Measurements from ENCODE around the gene GLIS1. TPM values are rescaled to one million over a fixed set of nuclear protein-coding genes. Genes with fewer than 3 reads are reported as not detected.

GLIS1 gene
- total and polyA plus RNA-seq, 11 donors = 0.06 to 0.35 (median 0.13) TPM; not detected in 6

DNA sequence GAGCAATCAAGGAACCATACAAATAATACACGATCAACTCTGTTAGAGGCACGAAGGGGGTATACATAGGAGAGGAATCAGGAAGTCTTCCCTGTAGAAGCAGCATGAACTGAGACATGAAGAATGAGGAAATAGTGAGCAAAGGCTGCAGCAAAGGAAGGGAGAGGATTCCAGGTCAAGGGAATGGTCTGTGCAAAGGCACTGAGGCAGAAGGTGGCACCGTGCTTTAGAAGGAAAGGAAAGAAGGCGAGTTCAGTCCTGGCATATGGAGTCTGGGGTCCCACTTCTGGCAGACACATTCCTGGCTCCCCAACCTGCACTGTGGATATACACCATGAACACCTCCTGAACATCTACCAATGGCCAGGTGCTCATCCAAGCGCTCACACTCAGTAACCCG is 56.1 kb downstream of the GLIS1 start:
- Histone ChIP-seq H3K4me3 (no peak overlapping the region), H3K36me3 (no peaks in the 10 kb centered on the region), H3K27me3 (peaks cover 3 to 83% (median 18%) of the 10 kb centered on the region in 9 donors), H3K4me1 (peaks cover 0 to 22% (median 0%) of the 10 kb centered on the region in 12 donors), H3K9me3 (no peaks in the 10 kb centered on the region), H3K27ac (no peak overlapping the region)
- no peak for ATAC-seq
- no peak for DNase-seq
- intact Hi-C loops (cut with DNase I) = loop anchor here in 8 of 10 donors (5.0 to 10.0 kb wide), 3 partner anchors 196 to 201 kb away; no protein-coding TSS in a partner anchor
- 87 to 90% (median 88%) methylated on average over 4 to 6 of the region's 6 CpGs for WGBS, 4 donors
- TF ChIP-seq, protein P1, sequence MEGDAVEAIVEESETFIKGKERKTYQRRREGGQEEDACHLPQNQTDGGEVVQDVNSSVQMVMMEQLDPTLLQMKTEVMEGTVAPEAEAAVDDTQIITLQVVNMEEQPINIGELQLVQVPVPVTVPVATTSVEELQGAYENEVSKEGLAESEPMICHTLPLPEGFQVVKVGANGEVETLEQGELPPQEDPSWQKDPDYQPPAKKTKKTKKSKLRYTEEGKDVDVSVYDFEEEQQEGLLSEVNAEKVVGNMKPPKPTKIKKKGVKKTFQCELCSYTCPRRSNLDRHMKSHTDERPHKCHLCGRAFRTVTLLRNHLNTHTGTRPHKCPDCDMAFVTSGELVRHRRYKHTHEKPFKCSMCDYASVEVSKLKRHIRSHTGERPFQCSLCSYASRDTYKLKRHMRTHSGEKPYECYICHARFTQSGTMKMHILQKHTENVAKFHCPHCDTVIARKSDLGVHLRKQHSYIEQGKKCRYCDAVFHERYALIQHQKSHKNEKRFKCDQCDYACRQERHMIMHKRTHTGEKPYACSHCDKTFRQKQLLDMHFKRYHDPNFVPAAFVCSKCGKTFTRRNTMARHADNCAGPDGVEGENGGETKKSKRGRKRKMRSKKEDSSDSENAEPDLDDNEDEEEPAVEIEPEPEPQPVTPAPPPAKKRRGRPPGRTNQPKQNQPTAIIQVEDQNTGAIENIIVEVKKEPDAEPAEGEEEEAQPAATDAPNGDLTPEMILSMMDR (IDR thresholded peaks at IDR 0.05) = no peak
- no peak for TF ChIP-seq POLR2A (IDR thresholded peaks at IDR 0.05)

DNA sequence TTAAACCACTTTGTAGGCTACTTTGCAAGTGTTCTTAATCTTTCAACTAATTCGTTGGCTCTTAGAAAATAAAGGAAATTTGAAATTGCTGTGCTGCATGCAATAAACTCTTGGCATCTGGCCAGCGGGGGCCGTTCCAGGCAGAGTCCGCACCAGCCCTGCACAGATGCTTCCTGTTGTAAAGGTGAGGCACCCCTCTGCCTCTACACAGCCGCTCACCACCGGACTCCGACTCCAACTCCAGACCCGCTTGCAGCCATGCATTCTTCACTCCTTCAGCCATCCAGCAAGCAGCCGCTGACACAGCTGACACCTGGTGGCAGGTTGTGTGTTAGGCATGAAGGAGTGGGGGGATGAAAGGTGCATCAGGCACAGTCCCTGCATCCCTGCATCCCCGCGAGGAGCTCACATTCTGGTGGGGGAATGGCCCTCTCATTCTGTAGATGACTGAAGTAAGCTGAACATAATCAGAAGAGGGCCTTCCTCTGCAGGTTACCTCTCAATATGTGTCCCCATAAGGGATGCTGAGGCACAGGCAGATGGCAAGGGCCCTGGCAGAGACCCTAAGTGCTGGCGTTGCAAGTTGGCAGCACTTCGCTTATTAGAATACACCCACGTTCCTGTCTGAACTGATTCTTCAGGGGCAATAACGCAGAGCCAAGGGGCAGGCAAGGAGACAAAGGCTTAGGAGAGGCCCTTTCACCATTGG is 56.8 kb downstream of the GLIS1 start:
- TF ChIP-seq POLR2A (IDR thresholded peaks at IDR 0.05) = no peak
- TF ChIP-seq, protein P1 (IDR thresholded peaks at IDR 0.05) = peak in 8 of 12 donors; percentile 12 to 34 (median 25)
- Histone ChIP-seq H3K36me3 (no peaks in the 10 kb centered on the region), H3K27me3 (peaks cover 0 to 76% (median 14%) of the 10 kb centered on the region in 9 donors), H3K4me1 (peaks cover 0 to 22% (median 0%) of the 10 kb centered on the region in 12 donors), H3K9me3 (no peaks in the 10 kb centered on the region), H3K27ac (no peak overlapping the region), H3K4me3 (no peak overlapping the region)
- ATAC-seq = peak in 1 of 4 donors; percentile 31
- intact Hi-C loops (cut with DNase I) = loop anchor here in 8 of 10 donors (5.0 to 10.0 kb wide), 3 partner anchors 195 to 200 kb away; no protein-coding TSS in a partner anchor
- peak in 3 of 5 donors; percentile 24 to 41 (median 40) for DNase-seq
- WGBS, 4 donors = 20 to 31% (median 24%) methylated on average over 15 of the region's 15 CpGs

DNA sequence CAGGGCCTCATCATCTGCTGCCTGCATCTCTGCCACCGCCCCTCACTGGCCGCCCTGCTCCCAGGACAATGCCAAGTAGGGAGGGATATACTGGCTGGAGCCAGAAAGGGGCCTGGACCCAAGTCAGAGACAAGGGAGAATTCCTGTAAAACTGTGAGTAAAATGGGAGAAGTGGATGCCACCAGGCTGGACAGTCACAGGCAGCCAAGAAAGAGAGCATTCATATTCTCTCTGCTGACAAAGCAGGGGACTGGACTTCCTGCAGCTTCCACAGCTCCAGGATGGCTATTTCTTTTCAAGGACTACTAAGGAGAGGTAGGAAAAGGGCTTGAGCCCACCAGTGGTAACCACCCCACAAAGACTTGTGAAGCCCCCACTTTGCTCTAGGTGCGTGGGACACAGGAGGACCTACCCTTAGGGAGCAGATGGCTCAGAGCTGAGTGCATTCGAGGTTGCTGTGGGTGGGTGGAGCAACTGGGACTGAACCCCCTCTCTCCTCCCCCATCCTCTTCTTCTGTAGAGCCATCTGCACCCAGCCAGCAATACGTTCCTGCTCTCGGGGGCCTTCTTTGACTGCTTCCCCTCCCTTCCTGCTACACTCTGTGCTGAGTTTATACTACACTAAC is 57.5 kb downstream of the GLIS1 start:
- WGBS, 4 donors = 55 to 65% (median 59%) methylated on average over 6 of the region's 6 CpGs
- H3K27me3 ChIP-seq = peaks cover 0 to 69% (median 9%) of the 10 kb centered on the region in 9 donors

More for the DNA sequence above, 57.5 kb downstream of the GLIS1 start:
- no peak overlapping the region for H3K27ac ChIP-seq
- H3K36me3 ChIP-seq = no peaks in the 10 kb centered on the region
- ATAC-seq = no peak
- DNase-seq = no peak
- H3K4me3 ChIP-seq = no peak overlapping the region
- peaks cover 0 to 22% (median 0%) of the 10 kb centered on the region in 12 donors for H3K4me1 ChIP-seq
- no peaks in the 10 kb centered on the region for H3K9me3 ChIP-seq
- intact Hi-C loops (cut with DNase I) = loop anchor here in 8 of 10 donors (5.0 to 10.0 kb wide), 3 partner anchors 194 to 199 kb away; no protein-coding TSS in a partner anchor
- TF ChIP-seq, protein P1 (IDR thresholded peaks at IDR 0.05) = no peak
- TF ChIP-seq POLR2A (IDR thresholded peaks at IDR 0.05) = no peak

All from heart left ventricle (tissue), 16 donors.